AG08395 (cell line): ENCODE measurements around the gene PPP6R2.
"Not testable (repeated sequence)": the region's sequence is repeated elsewhere in the genome, so short reads cannot be mapped to it uniquely, and the experiment has no call there.

ENCODE experiments used
- DNase-seq: peaks from one replicate; pipeline ENCODE4 v3.0.0; 2012; ENCODE audit warnings: mixed read lengths, low spot score

PPP6R2 gene

GRCh38 chr22:50400931-50401330 is 57.8 kb downstream of the PPP6R2 start:
- no peak for DNase-seq

GRCh38 chr22:50401907-50402306 is 58.8 kb downstream of the PPP6R2 start:
- no peak for DNase-seq

- no peak for DNase-seq
These were observed 60.6 kb downstream of the PPP6R2 start for GRCh38 chr22:50403701-50404101.

GRCh38 chr22:50406416-50407170 is 63.5 kb downstream of the PPP6R2 start:
- no peak for DNase-seq

- no peak for DNase-seq
These were observed 65.2 kb downstream of the PPP6R2 start for GRCh38 chr22:50408311-50408710.

- not testable (repeated sequence) for DNase-seq
These were observed 65.8 kb downstream of the PPP6R2 start for GRCh38 chr22:50408954-50409353.

- DNase-seq: no peak
These were observed 71.5 kb downstream of the PPP6R2 start for GRCh38 chr22:50414476-50415248.

- no peak for DNase-seq
These were observed 72.3 kb downstream of the PPP6R2 start for GRCh38 chr22:50415426-50415825.

GRCh38 chr22:50416996-50417395 is 73.9 kb downstream of the PPP6R2 start:
- DNase-seq: no peak

- no peak for DNase-seq
These were observed 74.5 kb downstream of the PPP6R2 start for GRCh38 chr22:50417411-50418210.

- no peak for DNase-seq
These were observed 75.5 kb downstream of the PPP6R2 start for GRCh38 chr22:50418624-50419023.

- DNase-seq: no peak
These were observed 76.0 kb downstream of the PPP6R2 start for GRCh38 chr22:50419116-50419515.

- DNase-seq: no peak
These were observed 76.9 kb downstream of the PPP6R2 start for GRCh38 chr22:50420015-50420414.

GRCh38 chr22:50420581-50420980 is 77.5 kb downstream of the PPP6R2 start:
- DNase-seq: no peak

GRCh38 chr22:50422046-50422445 is 78.9 kb downstream of the PPP6R2 start:
- no peak for DNase-seq

GRCh38 chr22:50422961-50423815 is 80.1 kb downstream of the PPP6R2 start:
- no peak for DNase-seq

GRCh38 chr22:50423956-50424355 is 80.8 kb downstream of the PPP6R2 start:
- no peak for DNase-seq

GRCh38 chr22:50425179-50425916 is 82.2 kb downstream of the PPP6R2 start:
- no peak for DNase-seq

- DNase-seq: no peak
These were observed 89.2 kb downstream of the PPP6R2 start for GRCh38 chr22:50432131-50432876.

GRCh38 chr22:50432877-50433510 is 89.9 kb downstream of the PPP6R2 start:
- not testable (repeated sequence) for DNase-seq
